GM21825 (cell line): Measurements from ENCODE around the gene NUP160.
A peak's percentile ranks its signal among the peaks of the same experiment; 100 is the strongest.
"Not testable (repeated sequence)": the region's sequence is repeated elsewhere in the genome, so short reads cannot be mapped to it uniquely, and the experiment has no call there.

Experiments
- ATAC-seq: cut with Tn5 transposase; IDR thresholded peaks from one replicate; pipeline ENCODE4 v1.9.1; 2021; ENCODE audit warnings: mild to moderate bottlenecking, moderate library complexity; ENCODE audit not compliant: unreplicated experiment

The NUP160 gene

GRCh38 chr11:47800759-47801158, 47.4 kb downstream of the NUP160 start:
- ATAC-seq, result no peak

DNA sequence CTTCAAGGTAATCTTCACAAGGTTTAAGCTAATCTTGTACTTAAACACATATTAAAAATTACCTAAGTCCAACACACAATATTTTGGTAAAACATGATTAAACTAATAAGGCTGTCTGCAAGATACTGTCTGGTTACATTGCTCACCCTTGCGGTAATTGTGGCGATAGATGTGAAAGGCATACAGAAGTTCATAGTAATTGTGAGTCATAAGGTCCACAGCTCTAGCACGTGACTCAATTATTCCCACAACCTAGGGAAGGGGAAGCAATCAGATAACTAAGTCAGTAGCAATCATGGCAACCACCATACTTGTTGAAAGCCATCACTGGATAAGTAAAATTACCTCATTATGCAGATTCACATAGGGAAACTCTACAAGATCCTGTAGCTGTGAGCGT, 50.5 kb downstream of the NUP160 start:
- no peak for ATAC-seq

DNA sequence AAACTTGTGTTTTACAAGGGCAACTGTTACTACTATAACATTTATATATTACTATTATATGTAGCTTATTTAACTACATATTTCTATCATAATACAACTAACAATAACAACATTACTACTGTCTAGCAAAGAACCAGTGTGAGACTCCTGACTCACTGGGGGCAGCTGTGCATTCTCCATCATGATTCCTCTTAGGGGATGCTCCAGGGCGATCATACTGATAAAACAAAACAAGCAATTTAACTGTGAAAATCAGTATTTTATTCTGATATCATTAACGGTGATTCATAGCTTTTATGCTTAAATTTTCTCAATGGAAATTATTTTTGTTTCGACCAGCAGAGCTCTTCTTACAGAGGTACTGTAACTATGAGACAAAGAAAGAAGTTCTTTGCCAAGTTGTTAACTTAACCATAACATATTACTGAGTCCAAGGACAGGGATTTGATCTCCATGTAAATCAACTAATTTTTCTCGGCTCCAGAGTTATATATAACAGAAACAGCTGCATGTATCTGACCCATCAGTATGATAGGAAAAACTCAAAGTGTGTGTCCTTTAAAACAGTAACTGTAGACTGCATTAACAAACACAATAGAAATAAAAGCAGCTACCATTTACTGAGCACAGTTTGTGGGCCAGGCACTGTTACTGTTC, 56.2 kb downstream of the NUP160 start:
- no peak for ATAC-seq

DNA sequence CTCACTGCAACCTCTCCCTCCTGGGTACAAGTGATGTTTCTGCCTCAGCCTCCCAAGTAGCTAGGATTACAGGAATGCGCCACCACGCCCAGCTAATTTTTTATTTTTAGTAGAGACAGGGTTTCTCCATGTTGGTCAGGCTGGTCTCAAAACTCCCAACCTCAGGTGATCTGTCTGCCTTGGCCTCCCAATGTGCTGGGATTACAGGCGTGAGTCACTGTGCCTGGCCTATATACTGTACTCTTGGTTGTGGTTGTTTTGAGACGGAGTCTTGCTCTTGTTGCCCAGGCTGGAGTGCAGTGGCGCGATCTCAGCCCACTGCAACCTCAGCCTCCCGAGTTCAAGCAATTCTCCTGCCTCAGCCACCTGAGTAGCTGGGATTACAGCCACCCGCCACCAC, 58.1 kb downstream of the NUP160 start:
- ATAC-seq, result not testable (repeated sequence)

- no peak for ATAC-seq
Observed at GRCh38 chr11:47788181-47788580, 60.0 kb downstream of the NUP160 start.

DNA sequence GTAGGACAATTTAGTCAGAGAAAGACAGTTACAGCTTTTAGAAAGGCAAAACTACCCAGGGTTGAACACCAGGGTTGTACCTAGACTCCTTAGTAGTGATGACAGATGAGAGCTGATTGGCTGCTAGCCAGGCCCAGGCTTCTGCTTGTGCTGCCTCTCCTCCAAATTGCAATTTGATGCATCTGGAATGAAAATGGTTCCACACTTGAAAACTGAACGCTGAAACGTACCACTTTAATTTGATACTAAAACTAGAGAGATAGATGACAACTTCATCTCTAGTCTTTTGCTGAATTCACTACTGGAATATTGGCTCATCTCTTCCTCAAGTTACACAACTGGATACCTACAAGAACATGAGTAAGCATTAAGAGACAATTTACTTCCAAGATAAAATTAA, 61.8 kb downstream of the NUP160 start:
- ATAC-seq, result no peak

- no peak for ATAC-seq
Observed at GRCh38 chr11:47784785-47785381, 63.3 kb downstream of the NUP160 start.

- no peak for ATAC-seq
Observed at GRCh38 chr11:47783087-47783610, 65.0 kb downstream of the NUP160 start.

DNA sequence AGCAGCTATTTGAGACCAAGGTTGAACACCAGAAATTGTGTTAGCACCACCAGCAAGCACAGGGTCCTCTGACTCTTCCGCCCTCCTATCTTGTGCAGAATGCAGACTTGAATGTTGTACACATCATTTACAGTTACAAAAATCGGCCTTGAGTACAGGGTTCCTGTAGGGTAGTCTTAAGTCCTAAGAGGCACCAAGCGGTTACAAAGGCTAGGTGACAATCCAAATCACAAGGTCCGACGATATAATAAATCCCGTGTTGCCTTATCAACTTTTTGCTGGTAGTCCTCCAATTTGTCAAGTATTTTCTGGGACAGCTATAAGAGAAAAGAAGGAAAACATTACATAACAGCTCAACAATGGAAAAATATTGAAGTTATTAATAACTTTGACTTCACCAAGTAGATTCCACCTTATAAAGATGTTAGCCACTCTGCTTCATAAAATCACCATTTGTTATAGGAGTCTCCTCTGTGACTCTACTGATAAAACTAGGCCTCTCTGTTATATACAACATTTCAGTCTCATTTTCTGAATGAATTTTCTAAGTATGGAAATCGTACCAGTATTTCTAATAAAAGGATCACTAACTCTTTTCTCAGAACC, 69.2 kb downstream of the NUP160 start:
- no peak for ATAC-seq

DNA sequence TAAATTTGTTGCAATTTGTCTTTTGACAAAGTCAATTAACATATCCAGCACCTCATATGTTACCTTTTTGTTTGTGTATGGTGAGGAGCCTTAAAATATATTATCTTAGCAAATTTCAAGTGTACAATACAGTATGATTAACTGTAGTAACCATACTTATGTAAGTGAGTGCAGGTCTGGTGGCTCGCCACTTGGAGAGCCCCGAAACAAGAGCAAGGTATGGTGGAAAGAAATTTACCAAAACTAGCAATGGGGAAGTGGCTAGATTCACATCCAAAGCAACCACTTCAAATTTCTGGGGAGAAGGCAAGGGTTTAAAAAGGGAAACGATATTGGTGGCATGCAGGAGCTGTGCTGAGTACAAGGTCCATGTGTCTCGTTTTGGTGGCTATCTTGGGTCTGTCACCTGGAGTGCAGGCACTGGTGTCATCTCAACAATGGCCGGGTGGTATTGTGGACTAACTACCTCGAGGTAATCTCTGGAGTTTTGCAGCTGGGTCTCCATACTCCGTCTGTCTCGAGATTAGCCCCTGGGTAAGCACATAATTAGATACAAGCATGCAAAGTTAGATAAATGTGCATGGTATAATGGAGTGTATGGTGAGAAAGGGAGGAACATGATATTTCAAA, 72.8 kb downstream of the NUP160 start:
- ATAC-seq, result no peak

GRCh38 chr11:47773882-47774281, 74.3 kb downstream of the NUP160 start:
- ATAC-seq, result no peak

GRCh38 chr11:47769556-47769955, 78.6 kb downstream of the NUP160 start:
- ATAC-seq, result not testable (repeated sequence)

GRCh38 chr11:47768101-47768612, 80.0 kb downstream of the NUP160 start:
- no peak for ATAC-seq

DNA sequence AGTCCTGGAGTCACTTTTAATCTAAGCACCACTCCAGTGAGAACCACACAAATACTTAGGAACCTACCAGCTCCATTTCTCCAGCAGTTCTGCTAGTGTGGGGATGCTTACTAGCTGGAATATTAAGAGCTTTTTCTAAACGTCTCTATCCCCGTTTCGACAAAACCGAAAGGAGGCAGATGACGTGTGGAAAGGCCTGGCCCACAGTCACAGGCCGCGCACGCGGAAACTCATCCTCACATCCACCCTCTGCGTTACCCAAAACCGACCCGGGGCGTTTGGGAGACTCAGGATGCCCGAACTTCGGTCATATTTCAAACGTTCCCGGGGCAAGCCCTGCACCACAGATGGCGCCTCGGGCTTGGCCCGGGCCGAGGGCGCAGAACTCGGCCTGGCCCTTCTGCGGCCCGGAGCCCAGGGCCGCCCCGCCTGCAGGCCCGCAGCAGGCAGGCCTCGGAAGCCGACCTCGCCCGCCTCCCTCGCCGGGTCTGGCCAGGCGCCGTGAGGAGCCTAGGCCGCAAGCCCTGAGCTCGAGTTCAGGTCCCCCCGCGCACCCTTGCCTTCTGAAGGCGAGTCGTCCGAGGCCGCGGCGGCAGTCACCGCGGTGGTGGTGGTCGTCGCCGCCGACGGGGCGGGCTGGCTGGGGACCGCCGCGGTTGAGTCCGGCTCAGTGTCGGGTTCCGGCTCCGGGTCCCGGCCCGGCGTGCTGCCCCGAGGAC, 81.5 kb downstream of the NUP160 start:
- peak; percentile 37 for ATAC-seq

- no peak for ATAC-seq
Observed at GRCh38 chr11:47765086-47765485, 83.1 kb downstream of the NUP160 start.

DNA sequence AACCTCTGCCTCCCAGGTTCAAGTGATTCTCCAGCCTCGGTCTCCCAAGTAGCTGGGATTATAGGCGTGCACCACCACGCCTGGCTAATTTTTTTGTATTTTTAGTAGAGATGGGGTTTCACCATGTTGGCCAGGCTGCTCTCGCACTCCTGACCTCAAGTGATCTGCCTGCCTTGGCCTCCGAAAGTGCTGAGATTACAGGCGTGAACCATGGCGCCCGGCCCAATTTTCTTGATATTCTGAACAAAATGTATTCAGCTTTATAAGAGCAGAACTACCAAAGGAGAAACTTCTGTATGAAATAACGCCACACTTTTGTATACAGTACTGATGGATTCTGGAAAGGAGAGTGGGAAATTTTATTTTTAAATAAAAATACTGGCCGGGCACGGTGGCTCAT, 88.9 kb downstream of the NUP160 start:
- ATAC-seq, result not testable (repeated sequence)

GRCh38 chr11:47756208-47756607, 91.9 kb downstream of the NUP160 start:
- no peak for ATAC-seq

- no peak for ATAC-seq
Observed at GRCh38 chr11:47750725-47751124, 97.4 kb downstream of the NUP160 start.

DNA sequence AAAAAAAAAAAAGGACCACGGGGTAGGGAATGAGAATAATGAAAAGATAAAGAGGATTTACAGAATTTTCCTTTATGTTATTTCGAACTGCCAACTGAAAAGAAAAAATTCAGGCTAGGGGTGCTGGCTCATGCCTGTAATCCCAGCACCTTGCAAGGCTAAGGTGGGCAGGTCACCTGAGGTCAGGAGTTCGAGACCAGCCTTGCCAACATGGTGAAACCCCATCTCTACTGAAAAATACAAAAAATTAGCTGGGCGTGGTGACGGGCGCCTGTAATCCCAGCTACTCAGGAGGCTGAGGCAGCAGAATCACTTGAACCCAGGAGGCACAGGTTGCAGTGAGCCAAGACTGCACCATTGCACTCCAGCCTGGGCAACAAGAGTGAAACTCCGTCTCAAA, 105.7 kb downstream of the NUP160 start:
- ATAC-seq, result not testable (repeated sequence)

GRCh38 chr11:47737817-47738216, 110.3 kb downstream of the NUP160 start:
- not testable (repeated sequence) for ATAC-seq

DNA sequence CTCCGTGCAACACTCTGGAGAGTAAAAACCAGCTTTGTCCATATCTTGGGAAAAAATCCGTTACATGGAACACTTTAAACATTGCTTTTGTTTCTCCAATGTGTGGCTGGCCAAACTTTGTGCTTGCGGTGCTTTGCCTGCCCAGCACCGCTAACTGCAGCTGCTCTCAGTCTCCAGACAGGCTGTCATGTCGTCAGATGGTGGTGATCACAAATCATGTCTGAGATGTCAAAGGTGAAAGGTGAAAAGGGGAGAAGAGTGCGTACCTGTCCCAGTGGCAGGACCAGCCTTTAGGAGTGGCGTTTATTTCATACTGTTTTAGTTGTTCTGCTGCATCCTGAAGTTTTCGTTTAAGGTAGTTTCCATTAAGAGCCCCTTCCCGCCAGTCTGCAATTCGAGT, 115.9 kb downstream of the NUP160 start:
- no peak for ATAC-seq
